Esophagus squamous epithelium (tissue), 4 donors: ENCODE measurements around the gene KLHL4.
"Not testable (repeated sequence)": the region's sequence is repeated elsewhere in the genome, so short reads cannot be mapped to it uniquely, and the experiment has no call there.

ENCODE experiments used
- CTCF ChIP-seq, 6 experiments: fragments of 450-650 bp in 4 of 6; fragments of 200-600 bp in 2 of 6; sonication (generic) in 2 of 6; IDR thresholded peaks; one replicate each; pipeline ENCODE4 v1.5.1; 2016 to 2019; ENCODE audit warnings: antibody characterized with exemption in 6 of 6, mild to moderate bottlenecking in 4 of 6, moderate library complexity in 4 of 6
- POLR2A ChIP-seq, 4 donors: fragments of 450-650 bp; IDR thresholded peaks; one replicate each; pipeline ENCODE4 v1.6.1; 2017; ENCODE audit warnings: antibody characterized with exemption in 4 of 4, mild to moderate bottlenecking in 4 of 4, moderate library complexity in 3 of 4

GRCh38 chrX:87478703-87479102 lies 38.9 kb upstream of the KLHL4 start:
- TF ChIP-seq POLR2A, CTCF (IDR thresholded peaks at IDR 0.05): not testable (repeated sequence)
